WERI-Rb-1 (cell line): ENCODE measurements around the gene BICDL2.
"Not testable (repeated sequence)": the region's sequence is repeated elsewhere in the genome, so short reads cannot be mapped to it uniquely, and the experiment has no call there.

ENCODE experiments used
- DNase-seq: peaks from one replicate; pipeline ENCODE4 v3.0.0-alpha.2; 2020
- H3K27ac ChIP-seq: fragments of 250-450 bp; sonication (Bioruptor Pico); 2 replicates; pipeline ENCODE4 v1.5.1; 2020; ENCODE audit warnings: mild to moderate bottlenecking, moderate library complexity
- H3K27me3 ChIP-seq: fragments of 250-450 bp; sonication (Bioruptor Pico); 2 replicates; pipeline ENCODE4 v1.5.1; 2021; ENCODE audit warnings: mild to moderate bottlenecking, low read depth, moderate library complexity; ENCODE audit not compliant: insufficient read depth, severe bottlenecking
- H3K36me3 ChIP-seq: fragments of 250-450 bp; sonication (Bioruptor Pico); 2 replicates; pipeline ENCODE4 v1.5.1; 2020; ENCODE audit warnings: mild to moderate bottlenecking, moderate library complexity
- H3K4me3 ChIP-seq: 2 replicates; pipeline ENCODE4 v1.5.1; 2011; ENCODE audit warnings: low read depth, mild to moderate bottlenecking, control low read depth, low read length
- H3K9me3 ChIP-seq: fragments of 250-450 bp; sonication (Bioruptor Pico); 2 replicates; pipeline ENCODE4 v1.5.1; 2021; ENCODE audit warnings: mild to moderate bottlenecking, moderate library complexity; ENCODE audit not compliant: severe bottlenecking
- CTCF ChIP-seq: IDR thresholded peaks from 2 replicates; pipeline ENCODE4 v1.5.1; 2011; ENCODE audit warnings: low read depth, mild to moderate bottlenecking, control low read depth, inconsistent platforms, low read length

BICDL2 gene

GRCh38 chr16:3072576-3073263, 36.0 kb upstream of the BICDL2 start:
- H3K9me3 ChIP-seq, H3K4me3 ChIP-seq, H3K27ac ChIP-seq, H3K27me3 ChIP-seq, H3K36me3 ChIP-seq, DNase-seq: not testable (repeated sequence)
- TF ChIP-seq CTCF: peak; percentile 24; the same call in 1 of the 2 replicates

GRCh38 chr16:3072148-3072547, 35.4 kb upstream of the BICDL2 start:
- not testable (repeated sequence) for H3K4me3 ChIP-seq, H3K27me3 ChIP-seq, H3K27ac ChIP-seq, DNase-seq, H3K36me3 ChIP-seq, H3K9me3 ChIP-seq

GRCh38 chr16:3071655-3072054, 34.9 kb upstream of the BICDL2 start:
- no peak for DNase-seq
- Histone ChIP-seq H3K9me3 (no peaks in the 10 kb centered on the region), H3K36me3 (no peaks in the 10 kb centered on the region), H3K27me3 (no peaks in the 10 kb centered on the region), H3K27ac (no peak overlapping the region), H3K4me3 (no peak overlapping the region)
- TF ChIP-seq CTCF: no peak

- Histone ChIP-seq H3K9me3 (no peaks in the 10 kb centered on the region), H3K27me3 (no peaks in the 10 kb centered on the region), H3K27ac (no peak overlapping the region), H3K36me3 (no peaks in the 10 kb centered on the region), H3K4me3 (no peak overlapping the region)
- no peak for DNase-seq
- no peak for TF ChIP-seq CTCF
Observed at GRCh38 chr16:3070608-3071111, 33.9 kb upstream of the BICDL2 start.

- not testable (repeated sequence) for DNase-seq, H3K36me3 ChIP-seq, H3K9me3 ChIP-seq, H3K27me3 ChIP-seq, H3K27ac ChIP-seq, H3K4me3 ChIP-seq
Observed at GRCh38 chr16:3069146-3069545, 32.4 kb upstream of the BICDL2 start.

- no peak overlapping the region for H3K4me3 ChIP-seq
- no peaks in the 10 kb centered on the region for H3K27me3 ChIP-seq
- no peak for DNase-seq
- H3K27ac ChIP-seq: no peak overlapping the region
- TF ChIP-seq CTCF: no peak
- no peaks in the 10 kb centered on the region for H3K36me3 ChIP-seq
- no peaks in the 10 kb centered on the region for H3K9me3 ChIP-seq
Observed at GRCh38 chr16:3068487-3068886, 31.7 kb upstream of the BICDL2 start.

- Histone ChIP-seq H3K4me3 (no peak overlapping the region), H3K27me3 (no peaks in the 10 kb centered on the region), H3K36me3 (no peaks in the 10 kb centered on the region), H3K27ac (no peak overlapping the region; the same call in 1 of the 2 replicates), H3K9me3 (no peaks in the 10 kb centered on the region)
- no peak for TF ChIP-seq CTCF
- DNase-seq: no peak
Observed at GRCh38 chr16:3066440-3066748, 29.6 kb upstream of the BICDL2 start.
